ENCODE results near the gene CMTM7. TPM values are rescaled to one million over a fixed set of nuclear protein-coding genes. Genes with fewer than 3 reads are reported as not detected.

The CMTM7 gene
- total RNA-seq (3.9 TPM), polyA plus RNA-seq (ENCODE audit: insufficient read depth in 1 of 8, insufficient read length in 8 of 8, low replicate concordance in 1 of 8) (10 to 100 TPM; 16.3 to 23.2 (median 18.9) TPM)
- long read RNA-seq, donor 1, partial matches to known transcripts = 0 of 1 reads
- long read RNA-seq, donor 1, other reads (novel, unspliced or antisense) = 0 of 1 reads
- long read RNA-seq, donor 2, partial matches to known transcripts = 0 of 1 reads
- long read RNA-seq, donor 2, other reads (novel, unspliced or antisense) = 0 of 1 reads
- long read RNA-seq, donor 3, transcript CMTM7-201 (5 exons, 2,038 nt) = major isoform, 10 of 54 reads
- long read RNA-seq, donor 3, partial matches to known transcripts = 0 of 54 reads
- long read RNA-seq, donor 3, other reads (novel, unspliced or antisense) = 43 of 54 reads
- long read RNA-seq, donor 4, transcript CMTM7-201 (5 exons, 2,038 nt) = major isoform, 7 of 8 reads
- long read RNA-seq, donor 4, partial matches to known transcripts = 0 of 8 reads
- long read RNA-seq, donor 4, other reads (novel, unspliced or antisense) = 0 of 8 reads
- long read RNA-seq, donor 5, transcript CMTM7-201 (5 exons, 2,038 nt) = major isoform, 9 of 14 reads
- long read RNA-seq, donor 5, partial matches to known transcripts = 0 of 14 reads
- long read RNA-seq, donor 5, other reads (novel, unspliced or antisense) = 0 of 14 reads
- long read RNA-seq, donor 6, transcript CMTM7-201 (5 exons, 2,038 nt) = major isoform, 5 of 46 reads
- long read RNA-seq, donor 6, partial matches to known transcripts = 38 of 46 reads
- long read RNA-seq, donor 6, other reads (novel, unspliced or antisense) = 0 of 46 reads
- long read RNA-seq, donor 7, transcript CMTM7-201 (5 exons, 2,038 nt) = major isoform, 8 of 20 reads
- long read RNA-seq, donor 7, partial matches to known transcripts = 0 of 20 reads
- long read RNA-seq, donor 7, other reads (novel, unspliced or antisense) = 12 of 20 reads
- long read RNA-seq, donor 8, transcript CMTM7-201 (5 exons, 2,038 nt) = major isoform, 6 of 45 reads
- long read RNA-seq, donor 8, partial matches to known transcripts = 30 of 45 reads
- long read RNA-seq, donor 8, other reads (novel, unspliced or antisense) = 7 of 45 reads
- long read RNA-seq, donor 9, transcript CMTM7-201 (5 exons, 2,038 nt) = major isoform, 5 of 10 reads
- long read RNA-seq, donor 9, partial matches to known transcripts = 0 of 10 reads
- long read RNA-seq, donor 9, other reads (novel, unspliced or antisense) = 0 of 10 reads
- long read RNA-seq, donor 10, transcript CMTM7-201 (5 exons, 2,038 nt) = major isoform, 8 of 28 reads
- long read RNA-seq, donor 10, partial matches to known transcripts = 17 of 28 reads
- long read RNA-seq, donor 10, other reads (novel, unspliced or antisense) = 0 of 28 reads
- long read RNA-seq, donor 11, partial matches to known transcripts = 10 of 13 reads
- long read RNA-seq, donor 11, other reads (novel, unspliced or antisense) = 0 of 13 reads

- Histone ChIP-seq H3K4me3 (ENCODE audit: low read length) (peak within 1 kb of the TSS; percentile 77), H3K9me3 (replicated peaks; ENCODE audit: control insufficient read depth, low read depth, low read length) (no peaks in the 10 kb centered on the region), H3K36me3 (ENCODE audit: control insufficient read depth, insufficient read depth, low read length) (no peaks in the 10 kb centered on the region), H3K4me1 (ENCODE audit: control insufficient read depth, insufficient read depth, low read length) (peaks cover 13% of the 10 kb centered on the region), H3K27me3 (ENCODE audit: control insufficient read depth, insufficient read depth, low read length) (no peaks in the 10 kb centered on the region), H3K27ac (ENCODE audit: low read length) (peak within 1 kb of the TSS; percentile 90)
- under 1% methylated on average over 98 of the region's 107 CpGs for WGBS (ENCODE audit: insufficient coverage)
- peak; percentile 82 for DNase-seq
Measured at GRCh38 chr3:32391643-32392535, at the start of gene CMTM7. CMTM7 (plus strand) TSS chr3:32391853; CDS start chr3:32391907, 54 bp downstream.

GRCh38 chr3:32347343-32348125, 44.1 kb upstream of the CMTM7 start:
- no peaks in the 10 kb centered on the region for H3K27me3 ChIP-seq (ENCODE audit: control insufficient read depth, insufficient read depth, low read length)
- no peaks in the 10 kb centered on the region for H3K9me3 ChIP-seq (replicated peaks; ENCODE audit: control insufficient read depth, low read depth, low read length)
- H3K27ac ChIP-seq (ENCODE audit: low read length) = peak overlapping the region; percentile 11
- H3K4me1 ChIP-seq (ENCODE audit: control insufficient read depth, insufficient read depth, low read length) = peaks cover 2% of the 10 kb centered on the region
- WGBS (ENCODE audit: insufficient coverage) = 27% methylated on average over 5 of the region's 11 CpGs
- no peak overlapping the region for H3K4me3 ChIP-seq (ENCODE audit: low read length)
- DNase-seq = peak; percentile 68
- H3K36me3 ChIP-seq (ENCODE audit: control insufficient read depth, insufficient read depth, low read length) = no peaks in the 10 kb centered on the region

- Histone ChIP-seq H3K36me3 (ENCODE audit: control insufficient read depth, insufficient read depth, low read length) (no peaks in the 10 kb centered on the region), H3K27ac (ENCODE audit: low read length) (no peak overlapping the region), H3K9me3 (replicated peaks; ENCODE audit: control insufficient read depth, low read depth, low read length) (no peaks in the 10 kb centered on the region), H3K4me1 (ENCODE audit: control insufficient read depth, insufficient read depth, low read length) (peaks cover 2% of the 10 kb centered on the region), H3K27me3 (ENCODE audit: control insufficient read depth, insufficient read depth, low read length) (no peaks in the 10 kb centered on the region), H3K4me3 (ENCODE audit: low read length) (no peak overlapping the region)
- DNase-seq = no peak
- no CpG with 5 or more reads among the region's 2 CpGs for WGBS (ENCODE audit: insufficient coverage)
Measured at GRCh38 chr3:32349184-32349583, 42.5 kb upstream of the CMTM7 start.

GRCh38 chr3:32352563-32352962, 39.1 kb upstream of the CMTM7 start:
- DNase-seq = no peak
- Histone ChIP-seq H3K36me3 (ENCODE audit: control insufficient read depth, insufficient read depth, low read length) (no peaks in the 10 kb centered on the region), H3K4me1 (ENCODE audit: control insufficient read depth, insufficient read depth, low read length) (no peaks in the 10 kb centered on the region), H3K27ac (ENCODE audit: low read length) (no peak overlapping the region), H3K4me3 (ENCODE audit: low read length) (no peak overlapping the region), H3K9me3 (replicated peaks; ENCODE audit: control insufficient read depth, low read depth, low read length) (no peaks in the 10 kb centered on the region), H3K27me3 (ENCODE audit: control insufficient read depth, insufficient read depth, low read length) (no peaks in the 10 kb centered on the region)

DNA sequence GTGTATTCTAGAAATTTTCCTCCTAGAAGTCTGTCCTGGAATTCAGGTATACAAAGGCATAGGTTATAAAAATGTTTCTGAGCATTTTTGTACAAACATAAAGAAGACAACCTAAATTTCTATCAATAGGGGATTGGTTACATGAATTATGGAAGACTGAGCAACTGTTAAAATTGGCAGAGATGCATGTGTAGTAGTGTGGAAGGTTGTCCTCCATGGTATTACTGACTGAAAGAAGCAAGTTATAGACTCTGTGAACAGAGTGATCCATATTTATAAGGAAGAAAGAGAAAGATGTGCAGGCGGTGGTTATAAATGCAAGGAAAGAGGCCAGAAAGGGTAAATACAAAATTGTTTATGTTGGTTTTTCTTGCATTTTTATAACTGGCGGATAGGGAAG, 38.3 kb upstream of the CMTM7 start:
- no peak overlapping the region for H3K4me3 ChIP-seq (ENCODE audit: low read length)
- no peaks in the 10 kb centered on the region for H3K27me3 ChIP-seq (ENCODE audit: control insufficient read depth, insufficient read depth, low read length)
- no peak for DNase-seq
- H3K4me1 ChIP-seq (ENCODE audit: control insufficient read depth, insufficient read depth, low read length) = no peaks in the 10 kb centered on the region
- no peak overlapping the region for H3K27ac ChIP-seq (ENCODE audit: low read length)
- 86% methylated on average over 1 of the region's 2 CpGs for WGBS (ENCODE audit: insufficient coverage)
- H3K36me3 ChIP-seq (ENCODE audit: control insufficient read depth, insufficient read depth, low read length) = no peaks in the 10 kb centered on the region
- H3K9me3 ChIP-seq (replicated peaks; ENCODE audit: control insufficient read depth, low read depth, low read length) = no peaks in the 10 kb centered on the region

DNA sequence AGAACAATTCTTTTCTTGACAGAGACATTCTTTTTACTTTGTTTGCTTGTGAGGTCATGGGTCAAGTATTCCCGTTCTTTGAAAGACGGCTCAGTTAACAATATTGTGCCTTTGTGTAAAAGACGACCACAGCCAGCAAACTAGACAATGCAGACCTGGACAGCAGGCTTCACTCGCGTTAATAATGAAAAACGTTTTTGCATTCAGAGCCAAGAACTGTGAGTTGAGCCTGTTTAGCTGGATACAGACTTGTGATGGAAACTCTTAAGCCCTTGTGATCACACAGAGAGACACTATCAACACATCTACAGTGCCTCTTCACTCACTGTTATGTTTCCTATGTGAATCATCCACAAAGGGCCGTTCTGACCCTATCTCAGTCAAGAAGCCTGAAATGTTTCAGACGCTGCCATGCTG, 37.3 kb upstream of the CMTM7 start:
- DNase-seq = peak; percentile 46
- H3K4me3 ChIP-seq (ENCODE audit: low read length) = no peak overlapping the region
- H3K27ac ChIP-seq (ENCODE audit: low read length) = no peak overlapping the region
- no CpG with 5 or more reads among the region's 8 CpGs for WGBS (ENCODE audit: insufficient coverage)
- H3K9me3 ChIP-seq (replicated peaks; ENCODE audit: control insufficient read depth, low read depth, low read length) = no peaks in the 10 kb centered on the region
- no peaks in the 10 kb centered on the region for H3K36me3 ChIP-seq (ENCODE audit: control insufficient read depth, insufficient read depth, low read length)
- no peaks in the 10 kb centered on the region for H3K27me3 ChIP-seq (ENCODE audit: control insufficient read depth, insufficient read depth, low read length)
- no peaks in the 10 kb centered on the region for H3K4me1 ChIP-seq (ENCODE audit: control insufficient read depth, insufficient read depth, low read length)

GRCh38 chr3:32355751-32356291, 35.8 kb upstream of the CMTM7 start:
- Histone ChIP-seq H3K4me3 (ENCODE audit: low read length) (no peak overlapping the region), H3K9me3 (replicated peaks; ENCODE audit: control insufficient read depth, low read depth, low read length) (no peaks in the 10 kb centered on the region), H3K4me1 (ENCODE audit: control insufficient read depth, insufficient read depth, low read length) (no peaks in the 10 kb centered on the region), H3K36me3 (ENCODE audit: control insufficient read depth, insufficient read depth, low read length) (no peaks in the 10 kb centered on the region), H3K27ac (ENCODE audit: low read length) (no peak overlapping the region), H3K27me3 (ENCODE audit: control insufficient read depth, insufficient read depth, low read length) (no peaks in the 10 kb centered on the region)
- WGBS (ENCODE audit: insufficient coverage) = 96% methylated on average over 3 of the region's 8 CpGs
- DNase-seq = no peak

DNA sequence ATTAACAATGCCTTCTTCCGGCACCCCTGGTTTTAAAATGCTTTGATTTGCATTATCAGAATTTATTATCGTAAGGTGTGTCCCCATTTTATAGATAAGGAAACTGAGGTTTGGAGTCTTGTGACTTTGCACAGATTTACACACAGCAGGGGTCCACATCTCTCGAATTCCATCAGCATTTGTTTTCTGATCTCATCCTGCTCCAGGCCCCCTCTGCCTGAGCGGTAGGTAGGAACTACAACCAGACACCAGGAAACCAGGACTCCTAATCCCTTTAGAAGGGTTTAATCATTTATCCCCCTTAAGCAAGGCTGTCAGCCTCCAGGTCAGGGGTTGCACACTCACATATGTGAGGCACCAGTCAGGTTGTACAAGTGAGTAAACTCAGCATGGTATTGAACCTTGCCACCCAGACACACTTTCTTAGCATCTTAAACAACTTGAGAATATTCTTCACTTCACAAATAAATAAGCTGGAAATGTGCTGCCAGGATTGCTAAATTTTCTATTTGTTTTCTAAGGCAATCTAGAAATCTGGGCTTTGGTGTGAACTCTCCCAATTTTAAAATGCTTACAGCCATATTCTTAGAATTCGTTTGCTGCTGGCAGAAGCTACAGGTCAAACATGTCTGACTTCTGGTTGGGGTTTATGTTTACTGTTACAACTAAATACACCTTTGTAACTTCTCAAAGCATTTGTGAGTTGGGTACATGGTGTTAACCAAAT, 31.7 kb upstream of the CMTM7 start:
- no peaks in the 10 kb centered on the region for H3K27me3 ChIP-seq (ENCODE audit: control insufficient read depth, insufficient read depth, low read length)
- H3K4me3 ChIP-seq (ENCODE audit: low read length) = no peak overlapping the region
- 50% methylated on average over 2 of the region's 5 CpGs for WGBS (ENCODE audit: insufficient coverage)
- no peaks in the 10 kb centered on the region for H3K36me3 ChIP-seq (ENCODE audit: control insufficient read depth, insufficient read depth, low read length)
- H3K4me1 ChIP-seq (ENCODE audit: control insufficient read depth, insufficient read depth, low read length) = no peaks in the 10 kb centered on the region
- H3K9me3 ChIP-seq (replicated peaks; ENCODE audit: control insufficient read depth, low read depth, low read length) = no peaks in the 10 kb centered on the region
- no peak overlapping the region for H3K27ac ChIP-seq (ENCODE audit: low read length)
- DNase-seq = no peak
